ENCODE data around the gene GRIK1. TPM values are rescaled to one million over a fixed set of nuclear protein-coding genes. Genes with fewer than 3 reads are reported as not detected.

Gene GRIK1
- total RNA-seq, 4 donors from 2014 or later, result not detected

GRCh38 chr21:29822064-29822463, 117.7 kb downstream of the GRIK1 start:
- Histone ChIP-seq H3K27me3 (no peaks in the 10 kb centered on the region), H3K9me3 (no peaks in the 10 kb centered on the region), H3K36me3 (no peaks in the 10 kb centered on the region), H3K4me3 (no peak overlapping the region), H3K4me1 (no peaks in the 10 kb centered on the region), H3K27ac (no peak overlapping the region)
- in situ Hi-C loops (cut with MboI; ENCODE audit: low pct_ligation_motif_present in 1 of 4, low pct_unique_long_range_greater_than_20kb in 1 of 4, low sequenced_read_pairs in 3 of 4), result no loop called here
- intact Hi-C loops (cut with DNase I; ENCODE audit: low total_unique reads), result no loop called here
- DNase-seq, result no peak
- TF ChIP-seq CTCF (IDR thresholded peaks at IDR 0.05) (no peak), POLR2A (IDR thresholded peaks at IDR 0.05) (no peak), EP300 (IDR thresholded peaks at IDR 0.05; ENCODE audit: low read depth) (no peak), POLR2AphosphoS5 (IDR thresholded peaks at IDR 0.05) (no peak)

- Histone ChIP-seq H3K27ac (no peak overlapping the region), H3K9me3 (no peaks in the 10 kb centered on the region), H3K36me3 (no peaks in the 10 kb centered on the region), H3K4me3 (no peak overlapping the region), H3K4me1 (no peaks in the 10 kb centered on the region), H3K27me3 (no peaks in the 10 kb centered on the region)
- no peak for DNase-seq
- intact Hi-C loops (cut with DNase I; ENCODE audit: low total_unique reads), result no loop called here
- WGBS, 2 donors (ENCODE audit: low coverage in 1 of 2), result 82 to 88% methylated on average over 1 of the region's 1 CpG
- TF ChIP-seq EP300 (IDR thresholded peaks at IDR 0.05; ENCODE audit: low read depth) (no peak), POLR2AphosphoS5 (IDR thresholded peaks at IDR 0.05) (no peak), CTCF (IDR thresholded peaks at IDR 0.05) (no peak), POLR2A (IDR thresholded peaks at IDR 0.05) (no peak)
- in situ Hi-C loops (cut with MboI; ENCODE audit: low pct_ligation_motif_present in 1 of 4, low pct_unique_long_range_greater_than_20kb in 1 of 4, low sequenced_read_pairs in 3 of 4), result no loop called here
Measured at GRCh38 chr21:29821230-29821629, 118.6 kb downstream of the GRIK1 start.

GRCh38 chr21:29819675-29820326, 120.0 kb downstream of the GRIK1 start:
- DNase-seq, result no peak
- no peaks in the 10 kb centered on the region for H3K4me1 ChIP-seq
- in situ Hi-C loops (cut with MboI; ENCODE audit: low pct_ligation_motif_present in 1 of 4, low pct_unique_long_range_greater_than_20kb in 1 of 4, low sequenced_read_pairs in 3 of 4) (no loop called here), intact Hi-C loops (cut with DNase I; ENCODE audit: low total_unique reads) (no loop called here)
- H3K27me3 ChIP-seq, result no peaks in the 10 kb centered on the region
- 71 to 72% methylated on average over 5 of the region's 5 CpGs for WGBS, 2 donors (ENCODE audit: low coverage in 1 of 2)
- H3K27ac ChIP-seq, result no peak overlapping the region
- no peaks in the 10 kb centered on the region for H3K36me3 ChIP-seq
- H3K9me3 ChIP-seq, result no peaks in the 10 kb centered on the region
- no peak overlapping the region for H3K4me3 ChIP-seq
- TF ChIP-seq EP300 (IDR thresholded peaks at IDR 0.05; ENCODE audit: low read depth), result no peak
- TF ChIP-seq POLR2A (IDR thresholded peaks at IDR 0.05), result no peak
- no peak for TF ChIP-seq POLR2AphosphoS5 (IDR thresholded peaks at IDR 0.05)
- no peak for TF ChIP-seq CTCF (IDR thresholded peaks at IDR 0.05)

- WGBS, 2 donors (ENCODE audit: low coverage in 1 of 2), result 76 to 85% methylated on average over 2 of the region's 2 CpGs
- Histone ChIP-seq H3K4me1 (no peaks in the 10 kb centered on the region), H3K27ac (no peak overlapping the region), H3K27me3 (no peaks in the 10 kb centered on the region), H3K36me3 (no peaks in the 10 kb centered on the region), H3K9me3 (no peaks in the 10 kb centered on the region), H3K4me3 (no peak overlapping the region)
- no peak for DNase-seq
- intact Hi-C loops (cut with DNase I; ENCODE audit: low total_unique reads) (no loop called here), in situ Hi-C loops (cut with MboI; ENCODE audit: low pct_ligation_motif_present in 1 of 4, low pct_unique_long_range_greater_than_20kb in 1 of 4, low sequenced_read_pairs in 3 of 4) (no loop called here)
- TF ChIP-seq POLR2A (IDR thresholded peaks at IDR 0.05), result no peak
- TF ChIP-seq POLR2AphosphoS5 (IDR thresholded peaks at IDR 0.05), result no peak
- no peak for TF ChIP-seq CTCF (IDR thresholded peaks at IDR 0.05)
- TF ChIP-seq EP300 (IDR thresholded peaks at IDR 0.05; ENCODE audit: low read depth), result no peak
Measured at GRCh38 chr21:29818383-29818921, 121.3 kb downstream of the GRIK1 start.
